HEK293T (cell line): ENCODE data around the gene NXNL1.

Experiments
- CTCF ChIA-PET: fragments of 350-600 bp; formaldehyde crosslinking; extraction: SDS; loops from one replicate; lab custom pipeline; 2021; ENCODE audit warnings: antibody characterized with exemption, inconsistent platforms; lab: Yijun Ruan, JAX
- POLR2A ChIA-PET: fragments of 350-600 bp; formaldehyde crosslinking; extraction: SDS; loops from one replicate; lab custom pipeline; 2020; ENCODE audit warnings: antibody characterized with exemption, inconsistent platforms; lab: Yijun Ruan, JAX
- DNase-seq: peaks from one replicate; pipeline ENCODE4 v3.0.0; 2012; ENCODE audit warnings: mixed read lengths; ENCODE audit errors: extremely low spot score
- ARNT ChIP-seq: fragments of 450-650 bp; IDR thresholded peaks from 2 replicates; pipeline ENCODE4 v1.6.1; 2017; ENCODE audit warnings: mild to moderate bottlenecking
- BHLHE40 ChIP-seq: fragments of 450-650 bp; IDR thresholded peaks from 2 replicates; pipeline ENCODE4 v1.6.1; 2016; ENCODE audit warnings: mild to moderate bottlenecking, moderate library complexity, borderline replicate concordance
- CTBP1 ChIP-seq: fragments of 450-650 bp; IDR thresholded peaks from 2 replicates; pipeline ENCODE4 v1.6.1; 2016; ENCODE audit warnings: borderline replicate concordance
- ELF4 ChIP-seq: fragments of 450-650 bp; IDR thresholded peaks from 2 replicates; pipeline ENCODE4 v1.6.1; 2017; ENCODE audit warnings: antibody characterized with exemption
- FOXA1 ChIP-seq: fragments of 450-650 bp; IDR thresholded peaks from 2 replicates; pipeline ENCODE4 v1.6.1; 2016; ENCODE audit warnings: mild to moderate bottlenecking
- FOXK2 ChIP-seq: fragments of 450-650 bp; IDR thresholded peaks from 2 replicates; pipeline ENCODE4 v1.6.1; 2016; ENCODE audit warnings: mild to moderate bottlenecking
- FOXM1 ChIP-seq: fragments of 450-650 bp; IDR thresholded peaks from 2 replicates; pipeline ENCODE4 v1.6.1; 2017; ENCODE audit warnings: mild to moderate bottlenecking, borderline replicate concordance
- HDGF ChIP-seq: fragments of 450-650 bp; IDR thresholded peaks from 2 replicates; pipeline ENCODE4 v1.6.1; 2017; ENCODE audit warnings: antibody characterized with exemption, borderline replicate concordance
- L3MBTL2 ChIP-seq: fragments of 450-650 bp; conservative IDR thresholded peaks from 2 replicates; pipeline ENCODE4 v1.6.1; 2016; ENCODE audit warnings: mild to moderate bottlenecking
- LEF1 ChIP-seq: fragments of 450-650 bp; IDR thresholded peaks from 2 replicates; pipeline ENCODE4 v1.6.1; 2017; ENCODE audit warnings: mild to moderate bottlenecking, borderline replicate concordance
- NFRKB ChIP-seq: fragments of 450-650 bp; IDR thresholded peaks from 2 replicates; pipeline ENCODE4 v1.6.1; 2016; ENCODE audit warnings: mild to moderate bottlenecking, moderate library complexity
- SP1 ChIP-seq: fragments of 450-650 bp; IDR thresholded peaks from 2 replicates; pipeline ENCODE4 v1.6.1; 2017
- SUZ12 ChIP-seq: fragments of 450-650 bp; IDR thresholded peaks from 2 replicates; pipeline ENCODE4 v1.6.1; 2016; ENCODE audit warnings: mild to moderate bottlenecking
- TARDBP ChIP-seq: fragments of 450-650 bp; IDR thresholded peaks from 2 replicates; pipeline ENCODE4 v1.6.1; 2016
- ZNF384 ChIP-seq: fragments of 450-650 bp; IDR thresholded peaks from 2 replicates; pipeline ENCODE4 v1.6.1; 2016
- TF ChIP-seq, protein P1 (sequence below): fragments of 450-650 bp; IDR thresholded peaks from 2 replicates; pipeline ENCODE4 v1.6.1; 2016

Gene NXNL1

DNA sequence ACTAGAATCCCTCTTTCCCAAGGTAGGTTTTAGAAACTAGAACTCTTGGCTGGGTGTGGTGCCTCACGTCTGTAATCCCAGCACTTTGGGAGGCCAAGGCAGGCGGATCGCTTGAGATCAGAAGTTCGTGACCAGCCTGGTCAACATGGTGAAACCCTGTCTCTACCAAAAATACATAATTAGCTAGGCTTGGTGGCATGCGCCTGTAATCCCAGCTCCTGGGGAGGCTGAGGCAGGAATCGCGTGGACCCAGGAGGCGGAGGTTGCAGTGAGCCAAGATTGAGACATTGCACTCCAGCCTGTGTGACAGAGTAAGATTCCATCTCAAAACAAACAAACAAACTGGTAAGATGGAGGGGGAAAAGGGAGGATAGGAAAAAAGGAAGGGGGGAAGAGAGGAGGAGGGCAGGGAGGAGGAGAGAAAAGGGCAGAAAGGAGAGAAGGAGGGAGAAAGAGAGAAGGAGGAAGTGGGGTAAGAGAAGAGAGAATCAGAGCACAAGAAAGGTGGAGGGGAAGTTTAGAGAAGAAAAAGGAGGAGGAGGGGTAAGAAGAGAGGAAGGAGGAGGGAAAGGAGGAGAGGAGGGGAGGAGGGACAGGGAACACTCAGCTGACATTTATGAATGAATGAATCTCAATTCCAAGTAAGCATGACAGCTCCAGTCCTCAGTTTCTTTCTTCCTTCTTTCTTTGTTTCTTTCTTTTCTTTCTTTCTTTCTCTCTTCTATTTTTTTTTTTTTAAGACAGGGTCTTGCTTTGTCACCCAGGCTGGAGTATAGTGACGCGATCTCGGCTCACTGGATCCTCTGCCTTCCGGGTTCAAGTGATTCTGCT, 7.0 kb upstream of the NXNL1 start:
- TF ChIP-seq ELF4 = no peak
- POLR2A ChIA-PET = interaction anchor here (1.5 kb wide), 1 partner anchor 48 kb away, joined by 3 read pairs; the partner anchor contains the start of gene MVB12A
- CTCF ChIA-PET = no interaction called here
- no peak for DNase-seq

DNA sequence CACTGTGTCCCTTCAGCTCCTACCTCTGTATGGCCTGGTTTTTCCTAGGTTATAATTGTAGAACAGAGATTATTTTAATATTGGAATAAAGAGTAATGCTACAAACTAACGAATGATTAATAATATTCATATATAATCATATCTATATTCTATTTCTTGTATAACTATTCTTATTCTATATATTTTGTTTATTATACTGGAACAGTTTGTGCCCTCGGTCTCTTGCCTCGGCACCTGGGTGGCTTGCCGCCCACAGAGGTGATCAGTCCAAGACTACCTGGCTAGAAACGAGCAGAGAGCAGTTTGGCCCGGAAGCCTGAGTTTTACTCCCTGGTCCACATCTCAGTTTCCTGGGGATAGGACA, 5.7 kb upstream of the NXNL1 start:
- POLR2A ChIA-PET = interaction anchor here (1.1 kb wide), 1 partner anchor 47 kb away, joined by 3 read pairs; the partner anchor contains the start of gene MVB12A
- CTCF ChIA-PET = interaction anchor here (0.6 to 1.8 kb wide), 5 partner anchors 26 to 272 kb away, joined by 3 to 7 read pairs (median 3); partner anchors contain the start of gene BST2
- TF ChIP-seq L3MBTL2 = no peak
- TF ChIP-seq SUZ12 = no peak
- no peak for TF ChIP-seq ARNT
- no peak for TF ChIP-seq LEF1
- TF ChIP-seq FOXA1 = no peak
- TF ChIP-seq FOXM1 = no peak
- TF ChIP-seq FOXK2 = no peak
- no peak for TF ChIP-seq CTBP1
- TF ChIP-seq SP1 = no peak
- TF ChIP-seq ELF4 = no peak
- TF ChIP-seq, protein P1, sequence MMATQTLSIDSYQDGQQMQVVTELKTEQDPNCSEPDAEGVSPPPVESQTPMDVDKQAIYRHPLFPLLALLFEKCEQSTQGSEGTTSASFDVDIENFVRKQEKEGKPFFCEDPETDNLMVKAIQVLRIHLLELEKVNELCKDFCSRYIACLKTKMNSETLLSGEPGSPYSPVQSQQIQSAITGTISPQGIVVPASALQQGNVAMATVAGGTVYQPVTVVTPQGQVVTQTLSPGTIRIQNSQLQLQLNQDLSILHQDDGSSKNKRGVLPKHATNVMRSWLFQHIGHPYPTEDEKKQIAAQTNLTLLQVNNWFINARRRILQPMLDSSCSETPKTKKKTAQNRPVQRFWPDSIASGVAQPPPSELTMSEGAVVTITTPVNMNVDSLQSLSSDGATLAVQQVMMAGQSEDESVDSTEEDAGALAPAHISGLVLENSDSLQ = no peak
- TF ChIP-seq HDGF = no peak
- TF ChIP-seq NFRKB = no peak
- no peak for TF ChIP-seq ZNF384
- no peak for TF ChIP-seq TARDBP
- no peak for TF ChIP-seq BHLHE40
- no peak for DNase-seq

DNA sequence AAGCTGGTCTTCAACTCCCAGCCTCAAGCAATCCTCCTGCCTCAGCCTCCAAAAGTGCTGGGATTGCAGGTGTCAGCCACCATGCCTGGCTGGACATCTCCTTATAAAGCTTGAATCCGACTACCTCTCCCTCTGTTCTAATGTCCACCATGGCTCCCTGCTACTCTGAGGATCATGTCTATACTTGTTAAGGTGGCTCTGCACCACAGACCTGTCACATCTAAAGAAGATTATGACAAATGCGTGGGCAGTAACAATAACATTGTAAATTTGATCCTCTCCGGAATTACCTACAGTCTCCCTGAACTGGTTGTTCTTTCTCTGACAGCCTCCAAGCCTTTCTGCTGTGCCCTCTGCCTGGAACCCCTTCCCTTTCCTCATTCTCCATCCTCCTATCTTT, 1.8 kb downstream of the NXNL1 start:
- ChIA-PET CTCF (interaction anchor here (0.6 kb wide), 1 partner anchor 111 kb away, joined by 3 read pairs; no protein-coding TSS in a partner anchor), POLR2A (no interaction called here)
- DNase-seq = no peak
- TF ChIP-seq HDGF (no peak), ARNT (no peak), CTBP1 (no peak), FOXA1 (no peak), L3MBTL2 (no peak)

DNA sequence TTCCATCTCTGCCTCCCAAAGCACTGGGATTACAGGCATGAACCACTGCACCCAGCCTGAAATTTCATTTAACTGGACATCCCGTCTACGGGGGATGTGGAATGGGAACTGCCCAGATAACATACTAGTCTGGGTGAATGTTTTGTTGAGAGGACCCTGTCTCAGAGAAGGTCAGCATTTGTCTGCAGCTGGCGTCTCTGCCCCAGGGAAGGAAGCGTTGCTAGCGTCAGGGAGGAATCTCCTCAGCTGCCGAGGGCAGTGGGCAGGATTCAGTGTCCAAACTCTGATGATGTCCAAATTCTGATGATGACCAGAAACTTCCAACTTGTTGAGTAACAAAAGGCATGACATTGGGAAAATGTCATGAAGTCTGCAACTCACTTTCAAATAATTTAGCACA, 3.1 kb downstream of the NXNL1 start:
- no peak for DNase-seq
- ChIA-PET CTCF (interaction anchor here (1.4 kb wide), 1 partner anchor 10 kb away, joined by 4 read pairs; the partner anchor contains the start of gene TMEM221), POLR2A (interaction anchor here (0.6 kb wide), 1 partner anchor 99 kb away, joined by 3 read pairs; no protein-coding TSS in a partner anchor)
- TF ChIP-seq SUZ12 = no peak
- no peak for TF ChIP-seq ARNT
- TF ChIP-seq, protein P1 = no peak
- TF ChIP-seq ELF4 = no peak
- TF ChIP-seq HDGF = no peak
- no peak for TF ChIP-seq FOXK2
- no peak for TF ChIP-seq SP1
- TF ChIP-seq BHLHE40 = no peak

DNA sequence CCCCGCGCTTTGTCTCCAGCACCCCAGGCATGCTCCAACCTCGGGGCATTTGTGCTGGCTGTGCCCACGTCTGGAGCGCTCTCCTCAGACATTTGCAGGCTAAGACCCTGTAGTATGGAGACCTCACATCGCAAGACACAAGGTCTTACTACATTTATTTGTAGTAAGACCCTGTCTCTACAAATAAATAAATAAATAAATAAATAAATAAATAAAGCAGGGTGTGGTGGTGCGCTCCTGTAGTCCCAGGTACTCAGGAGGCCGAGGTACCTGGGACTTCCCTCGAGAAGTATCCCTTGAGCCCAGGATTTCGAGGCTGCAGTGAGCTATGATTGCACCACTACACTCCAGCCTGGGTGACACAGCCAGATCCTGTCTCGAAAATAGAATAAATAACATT, 4.6 kb downstream of the NXNL1 start:
- TF ChIP-seq CTBP1 (no peak), HDGF (no peak), ZNF384 (no peak), SP1 (no peak), FOXA1 (no peak), ARNT (no peak), FOXK2 (no peak), L3MBTL2 (no peak), NFRKB (no peak), LEF1 (no peak), TARDBP (no peak), FOXM1 (no peak)
- TF ChIP-seq, protein P1 = no peak
- CTCF ChIA-PET = interaction anchor here (0.6 kb wide), 1 partner anchor 38 kb away, joined by 3 read pairs; no protein-coding TSS in a partner anchor
- no peak for DNase-seq
- POLR2A ChIA-PET = no interaction called here

DNA sequence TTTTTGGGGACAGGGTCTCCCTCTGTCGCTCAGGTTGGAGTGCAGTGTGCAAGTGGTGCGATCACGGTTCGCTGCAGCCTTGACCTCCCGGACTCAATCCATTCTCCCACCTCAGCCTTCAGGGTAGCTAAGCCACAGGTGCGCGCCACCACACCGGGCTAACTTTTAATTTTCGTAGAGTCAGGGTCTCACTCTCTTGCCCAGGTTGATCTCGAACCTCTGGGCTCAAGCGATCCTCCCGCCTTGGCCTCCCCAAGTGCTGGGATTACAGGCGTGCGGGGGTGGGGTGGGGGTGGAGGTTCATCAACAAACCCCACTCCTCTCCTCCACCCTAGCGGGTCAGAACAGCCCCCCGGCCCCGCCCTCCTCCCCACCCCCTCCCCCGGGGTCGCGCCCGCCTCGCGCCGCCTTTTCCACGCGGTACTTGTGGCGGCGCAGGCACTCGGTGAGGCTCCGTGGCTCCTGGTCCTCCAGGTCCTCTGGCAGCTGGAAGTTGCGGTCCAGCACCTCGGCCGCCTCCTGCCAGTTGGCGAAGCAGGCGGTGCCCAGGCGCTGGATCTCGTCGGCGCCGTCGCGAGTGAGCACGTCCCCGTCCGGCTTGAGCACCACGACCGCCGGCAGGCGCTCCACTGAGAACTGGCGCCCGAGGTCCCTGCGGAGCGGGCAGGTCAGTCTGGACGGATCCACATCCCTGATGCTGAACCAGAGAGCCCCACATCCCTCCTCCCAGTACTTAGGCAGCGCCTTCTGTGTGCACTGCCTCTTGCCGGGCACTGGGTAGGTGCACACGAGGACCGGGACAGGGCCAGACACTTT, 5.2 kb downstream of the NXNL1 start:
- CTCF ChIA-PET = interaction anchor here (1.4 kb wide), 1 partner anchor 40 kb away, joined by 4 read pairs; no protein-coding TSS in a partner anchor
- POLR2A ChIA-PET = no interaction called here
- TF ChIP-seq HDGF = no peak
- TF ChIP-seq, protein P1 = no peak
- no peak for TF ChIP-seq LEF1
- no peak for TF ChIP-seq SP1
- no peak for TF ChIP-seq ELF4
- TF ChIP-seq ZNF384 = no peak
- TF ChIP-seq FOXK2 = no peak
- no peak for TF ChIP-seq FOXA1
- TF ChIP-seq ARNT = no peak
- TF ChIP-seq NFRKB = no peak
- TF ChIP-seq CTBP1 = no peak
- no peak for TF ChIP-seq TARDBP
- TF ChIP-seq L3MBTL2 = no peak
- no peak for TF ChIP-seq FOXM1
- no peak for TF ChIP-seq BHLHE40
- TF ChIP-seq SUZ12 = no peak
- DNase-seq = no peak
